ENCODE data around the gene TMEM272. TPM values are rescaled to one million over a fixed set of nuclear protein-coding genes. Genes with fewer than 3 reads are reported as not detected.

Gene TMEM272
- total RNA-seq, 1 donor from 2014 or later: not detected

GRCh38 chr13:51785712-51786424, 59.1 kb downstream of the TMEM272 start:
- DNase-seq (ENCODE audit: extremely low spot score, unreplicated experiment): no peak
- Mint-ChIP-seq H3K27ac (ENCODE audit: unreplicated experiment) (no peak overlapping the region), H3K27me3 (ENCODE audit: unreplicated experiment) (no peaks in the 10 kb centered on the region)

GRCh38 chr13:51784097-51784496, 60.9 kb downstream of the TMEM272 start:
- Mint-ChIP-seq H3K4me1 (ENCODE audit: unreplicated experiment) (peaks cover 2% of the 10 kb centered on the region), H3K27ac (ENCODE audit: unreplicated experiment) (no peak overlapping the region), H3K36me3 (ENCODE audit: unreplicated experiment) (no peaks in the 10 kb centered on the region), H3K9me3 (ENCODE audit: unreplicated experiment) (no peaks in the 10 kb centered on the region), H3K4me3 (ENCODE audit: unreplicated experiment) (no peak overlapping the region), H3K27me3 (ENCODE audit: unreplicated experiment) (no peaks in the 10 kb centered on the region)
- no peak for DNase-seq (ENCODE audit: extremely low spot score, unreplicated experiment)
- TF ChIP-seq CTCF (IDR thresholded peaks at IDR 0.05): no peak

More at GRCh38 chr13:51785712-51786424, 59.1 kb downstream of the TMEM272 start:
- no peak for TF ChIP-seq CTCF (IDR thresholded peaks at IDR 0.05)
- Mint-ChIP-seq H3K9me3 (ENCODE audit: unreplicated experiment) (no peaks in the 10 kb centered on the region), H3K4me1 (ENCODE audit: unreplicated experiment) (peaks cover 2% of the 10 kb centered on the region), H3K36me3 (ENCODE audit: unreplicated experiment) (peaks cover 2% of the 10 kb centered on the region), H3K4me3 (ENCODE audit: unreplicated experiment) (no peak overlapping the region)

DNA sequence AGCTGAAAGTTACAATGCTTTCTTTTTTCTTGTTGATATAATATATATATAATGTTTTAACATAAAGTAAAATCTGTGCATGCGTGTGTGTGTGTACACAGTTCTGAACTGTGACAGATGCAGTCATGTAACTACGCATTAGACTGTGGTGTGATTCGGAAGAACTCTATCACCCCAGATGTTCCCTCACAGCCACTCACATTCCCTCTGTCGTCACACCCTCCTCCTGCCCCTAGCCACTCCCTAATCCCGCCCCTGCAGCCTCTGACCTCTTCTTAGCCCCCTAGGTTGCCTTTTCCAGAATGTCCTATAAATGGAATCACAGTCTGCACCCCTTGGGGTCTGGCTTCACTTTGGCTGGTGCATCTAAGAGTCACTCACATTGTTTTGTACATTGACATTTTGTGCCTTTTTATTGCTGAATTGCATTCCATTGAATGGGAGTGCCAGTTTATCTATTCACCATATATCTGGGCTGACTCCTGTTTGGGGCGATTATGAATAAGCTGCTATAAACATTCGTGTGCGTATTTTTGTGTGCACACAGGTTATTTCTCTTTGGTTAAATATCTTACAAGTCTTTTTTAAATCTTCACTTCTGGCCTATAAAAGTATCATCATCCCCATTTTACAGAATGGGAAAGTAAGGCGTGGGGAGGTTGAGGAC, 61.4 kb downstream of the TMEM272 start:
- no peak for TF ChIP-seq CTCF (IDR thresholded peaks at IDR 0.05)
- Mint-ChIP-seq H3K4me3 (ENCODE audit: unreplicated experiment) (no peak overlapping the region), H3K36me3 (ENCODE audit: unreplicated experiment) (no peaks in the 10 kb centered on the region), H3K4me1 (ENCODE audit: unreplicated experiment) (peaks cover 2% of the 10 kb centered on the region), H3K27ac (ENCODE audit: unreplicated experiment) (no peak overlapping the region), H3K27me3 (ENCODE audit: unreplicated experiment) (no peaks in the 10 kb centered on the region), H3K9me3 (ENCODE audit: unreplicated experiment) (no peaks in the 10 kb centered on the region)
- DNase-seq (ENCODE audit: extremely low spot score, unreplicated experiment): no peak

DNA sequence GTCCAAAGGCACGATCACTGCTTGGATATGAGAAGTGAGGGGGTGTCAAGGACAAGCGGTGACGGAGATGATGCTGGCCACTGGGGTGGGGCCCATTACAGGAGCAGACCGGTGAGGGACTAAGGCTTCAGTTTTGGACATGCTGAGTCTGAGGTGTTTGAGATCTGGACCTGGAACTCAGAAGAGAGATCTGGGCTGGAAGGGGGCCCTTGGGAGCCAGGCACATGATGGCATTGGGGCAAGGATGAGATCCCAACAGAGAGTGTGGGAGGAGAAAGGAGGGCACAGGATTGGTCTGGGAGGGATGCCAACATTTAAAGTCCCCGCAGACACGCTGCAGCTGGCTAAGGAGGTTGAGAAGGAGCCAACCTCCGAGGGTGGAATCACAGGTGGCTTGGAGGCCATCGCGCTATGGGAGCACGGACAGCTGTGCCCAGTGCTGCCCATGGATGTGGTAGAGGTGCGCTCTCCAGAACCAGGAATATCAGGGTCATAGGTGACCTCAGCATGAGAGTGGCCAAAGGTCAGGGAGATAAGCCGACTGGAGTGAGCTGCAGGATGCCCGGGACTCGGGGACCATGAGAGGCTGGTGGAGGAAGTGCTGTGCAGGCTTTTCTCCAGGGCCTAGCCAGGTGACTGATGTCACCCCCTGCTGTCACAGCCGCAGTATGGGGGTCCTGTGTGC, 62.8 kb downstream of the TMEM272 start:
- H3K9me3 Mint-ChIP-seq (ENCODE audit: unreplicated experiment): no peaks in the 10 kb centered on the region
- DNase-seq (ENCODE audit: extremely low spot score, unreplicated experiment): no peak
- peaks cover 2% of the 10 kb centered on the region for H3K4me1 Mint-ChIP-seq (ENCODE audit: unreplicated experiment)
- H3K4me3 Mint-ChIP-seq (ENCODE audit: unreplicated experiment): no peak overlapping the region
- no peak overlapping the region for H3K27ac Mint-ChIP-seq (ENCODE audit: unreplicated experiment)
- TF ChIP-seq CTCF (IDR thresholded peaks at IDR 0.05): no peak
- H3K36me3 Mint-ChIP-seq (ENCODE audit: unreplicated experiment): no peaks in the 10 kb centered on the region
- no peaks in the 10 kb centered on the region for H3K27me3 Mint-ChIP-seq (ENCODE audit: unreplicated experiment)
